HG03097 (cell line): ENCODE measurements around the gene UBE2D3.
"Not testable (repeated sequence)": the region's sequence is repeated elsewhere in the genome, so short reads cannot be mapped to it uniquely, and the experiment has no call there.

ENCODE experiments used
- ATAC-seq: cut with Tn5 transposase; IDR thresholded peaks from one replicate; pipeline ENCODE4 v1.9.1; 2021; ENCODE audit not compliant: unreplicated experiment, low FRiP score

The UBE2D3 gene

GRCh38 chr4:102832667-102833066 lies 5.3 kb upstream of the UBE2D3 start:
- no peak for ATAC-seq

GRCh38 chr4:102832105-102832504 lies 4.8 kb upstream of the UBE2D3 start:
- no peak for ATAC-seq

GRCh38 chr4:102829803-102830202 lies 2.5 kb upstream of the UBE2D3 start:
- ATAC-seq: no peak

GRCh38 chr4:102828497-102828808 lies 1.1 kb upstream of the UBE2D3 start:
- ATAC-seq: no peak

GRCh38 chr4:102827674-102828496 lies 534 bp upstream of the UBE2D3 start:
- peak; percentile 80 for ATAC-seq

GRCh38 chr4:102826105-102826889 lies 1.1 kb downstream of the UBE2D3 start:
- ATAC-seq: no peak

- ATAC-seq: no peak
Measured at GRCh38 chr4:102825261-102826091, 1.9 kb downstream of the UBE2D3 start.

- ATAC-seq: no peak
Measured at GRCh38 chr4:102824398-102824797, 3.0 kb downstream of the UBE2D3 start.

- ATAC-seq: no peak
Measured at GRCh38 chr4:102823897-102824296, 3.5 kb downstream of the UBE2D3 start.

GRCh38 chr4:102823464-102823863 lies 3.9 kb downstream of the UBE2D3 start:
- no peak for ATAC-seq

GRCh38 chr4:102819588-102820365 lies 7.6 kb downstream of the UBE2D3 start:
- ATAC-seq: no peak

GRCh38 chr4:102819100-102819499 lies 8.3 kb downstream of the UBE2D3 start:
- ATAC-seq: not testable (repeated sequence)

- ATAC-seq: no peak
Measured at GRCh38 chr4:102817613-102818268, 9.6 kb downstream of the UBE2D3 start.

GRCh38 chr4:102817021-102817605 lies 10.2 kb downstream of the UBE2D3 start:
- no peak for ATAC-seq

- ATAC-seq: no peak
Measured at GRCh38 chr4:102815981-102816380, 11.4 kb downstream of the UBE2D3 start.

GRCh38 chr4:102809691-102810090 lies 17.7 kb downstream of the UBE2D3 start:
- no peak for ATAC-seq

- ATAC-seq: no peak
Measured at GRCh38 chr4:102809190-102809589, 18.2 kb downstream of the UBE2D3 start.

GRCh38 chr4:102808009-102808408 lies 19.3 kb downstream of the UBE2D3 start:
- ATAC-seq: no peak

GRCh38 chr4:102807345-102807744 lies 20.0 kb downstream of the UBE2D3 start:
- ATAC-seq: no peak
